Smooth muscle cell (in vitro differentiated cells): Measurements from ENCODE around the gene SYN1. TPM values are rescaled to one million over a fixed set of nuclear protein-coding genes. Genes with fewer than 3 reads are reported as not detected.

Experiments used
- DNase-seq: peaks from one replicate; lab custom pipeline; 2025; ENCODE audit not compliant: unreplicated experiment; lab: John Stamatoyannopoulos, UW
- H2AFZ ChIP-seq: fragments of 200-600 bp; sonication (generic); 2 replicates; pipeline ENCODE4 v1.6.0; 2016; ENCODE audit warnings: antibody characterized with exemption, low read depth, mild to moderate bottlenecking
- H3F3A ChIP-seq: fragments of 200-600 bp; sonication (generic); 2 replicates; pipeline ENCODE4 v1.6.0; 2017; ENCODE audit warnings: antibody characterized with exemption, low read depth
- H3K27ac ChIP-seq: fragments of 200-600 bp; sonication (generic); 2 replicates; pipeline ENCODE4 v1.5.1; 2016; ENCODE audit warnings: low read depth, mild to moderate bottlenecking
- H3K27me3 ChIP-seq: fragments of 200-600 bp; sonication (generic); 2 replicates; pipeline ENCODE4 v1.6.1; 2016; ENCODE audit warnings: low read depth, mild to moderate bottlenecking
- H3K36me3 ChIP-seq: fragments of 200-600 bp; sonication (generic); 2 replicates; pipeline ENCODE4 v1.5.1; 2016; ENCODE audit warnings: low read depth
- H3K4me1 ChIP-seq: fragments of 200-600 bp; sonication (generic); 2 replicates; pipeline ENCODE4 v1.5.1; 2016; ENCODE audit warnings: low read depth
- H3K4me2 ChIP-seq: fragments of 200-600 bp; sonication (generic); 2 replicates; pipeline ENCODE4 v1.6.0; 2016; ENCODE audit warnings: mild to moderate bottlenecking
- H3K4me3 ChIP-seq: fragments of 200-600 bp; sonication (generic); 2 replicates; pipeline ENCODE4 v1.5.1; 2016; ENCODE audit warnings: mild to moderate bottlenecking
- H3K79me2 ChIP-seq: fragments of 200-600 bp; sonication (generic); 2 replicates; pipeline ENCODE4 v1.6.0; 2016; ENCODE audit warnings: low read depth, mild to moderate bottlenecking
- H3K9ac ChIP-seq: fragments of 200-600 bp; sonication (generic); 2 replicates; pipeline ENCODE4 v1.6.0; 2016; ENCODE audit warnings: low read depth
- H3K9me3 ChIP-seq: fragments of 200-600 bp; sonication (generic); replicated peaks from 2 replicates; pipeline ENCODE4 v1.5.1; 2016; ENCODE audit warnings: low read depth
- H4K20me1 ChIP-seq: fragments of 200-600 bp; sonication (generic); 2 replicates; pipeline ENCODE4 v1.6.0; 2016; ENCODE audit warnings: low read depth
- WGBS: methylation state at CpG from one replicate; pipeline ENCODE4 v1.1.7; 2016; ENCODE audit warnings: low lambda C conversion rate; 5-methylcytosine and 5-hydroxymethylcytosine counted together
- polyA plus RNA-seq: library from polyadenylated mRNA; unstranded; fragments of >200 nt; fragmentation: Nextera tagmentation; extraction: Ambion mirVana; gene quantifications from 2 replicates; pipeline ENCODE4 v1.2.1, GENCODE V29; 2016
- total RNA-seq: library from RNA; depleted of rRNA; stranded (reverse); fragments of >200 nt; gene quantifications from 2 replicates; pipeline ENCODE4 v1.2.3, GENCODE V29; 2014
- TF ChIP-seq, protein P1 (sequence below): fragments of 200-600 bp; sonication (generic); IDR thresholded peaks from 2 replicates; pipeline ENCODE4 v1.5.1; 2017; ENCODE audit warnings: borderline replicate concordance, mild to moderate bottlenecking, antibody characterized with exemption; ENCODE audit not compliant: insufficient read depth, poor library complexity, severe bottlenecking

Gene SYN1
- total and polyA plus RNA-seq, 2 experiments from 2014 or later: 5.1 to 9.1 TPM

GRCh38 chrX:47581731-47582647 lies 37.7 kb downstream of the SYN1 start, which contains the start of gene TIMP1:
Gene TIMP1, plus strand, starts transcription at chrX:47582436. Its CDS starts 980 bp downstream, at chrX:47583416.
- Histone ChIP-seq H3K79me2 (peaks cover 17% of the 10 kb centered on the region), H3K4me3 (peak within 1 kb of the TSS; percentile 64), H3K9ac (peak within 1 kb of the TSS; percentile 74), H3K27me3 (no peaks in the 10 kb centered on the region), H3K9me3 (no peaks in the 10 kb centered on the region), H3K36me3 (no peaks in the 10 kb centered on the region), H2AFZ (no peak within 1 kb of the TSS), H3K27ac (peak within 1 kb of the TSS; percentile 76), H3K4me2 (peak within 1 kb of the TSS; percentile 86), H4K20me1 (peaks cover 29% of the 10 kb centered on the region), H3K4me1 (no peaks in the 10 kb centered on the region), H3F3A (no peaks in the 10 kb centered on the region)
- peak; percentile 49 for DNase-seq
- 53% methylated on average over 24 of the region's 28 CpGs for WGBS
- TF ChIP-seq, protein P1, sequence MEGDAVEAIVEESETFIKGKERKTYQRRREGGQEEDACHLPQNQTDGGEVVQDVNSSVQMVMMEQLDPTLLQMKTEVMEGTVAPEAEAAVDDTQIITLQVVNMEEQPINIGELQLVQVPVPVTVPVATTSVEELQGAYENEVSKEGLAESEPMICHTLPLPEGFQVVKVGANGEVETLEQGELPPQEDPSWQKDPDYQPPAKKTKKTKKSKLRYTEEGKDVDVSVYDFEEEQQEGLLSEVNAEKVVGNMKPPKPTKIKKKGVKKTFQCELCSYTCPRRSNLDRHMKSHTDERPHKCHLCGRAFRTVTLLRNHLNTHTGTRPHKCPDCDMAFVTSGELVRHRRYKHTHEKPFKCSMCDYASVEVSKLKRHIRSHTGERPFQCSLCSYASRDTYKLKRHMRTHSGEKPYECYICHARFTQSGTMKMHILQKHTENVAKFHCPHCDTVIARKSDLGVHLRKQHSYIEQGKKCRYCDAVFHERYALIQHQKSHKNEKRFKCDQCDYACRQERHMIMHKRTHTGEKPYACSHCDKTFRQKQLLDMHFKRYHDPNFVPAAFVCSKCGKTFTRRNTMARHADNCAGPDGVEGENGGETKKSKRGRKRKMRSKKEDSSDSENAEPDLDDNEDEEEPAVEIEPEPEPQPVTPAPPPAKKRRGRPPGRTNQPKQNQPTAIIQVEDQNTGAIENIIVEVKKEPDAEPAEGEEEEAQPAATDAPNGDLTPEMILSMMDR: no peak

- Histone ChIP-seq H4K20me1 (peaks cover 12% of the 10 kb centered on the region), H3F3A (no peaks in the 10 kb centered on the region), H3K27me3 (no peaks in the 10 kb centered on the region), H3K4me3 (no peak overlapping the region), H3K27ac (peak overlapping the region; percentile 56), H3K4me1 (no peaks in the 10 kb centered on the region), H2AFZ (no peak overlapping the region), H3K36me3 (no peaks in the 10 kb centered on the region), H3K9me3 (no peaks in the 10 kb centered on the region), H3K9ac (no peak overlapping the region), H3K79me2 (peaks cover 17% of the 10 kb centered on the region), H3K4me2 (no peak overlapping the region)
- 36% methylated on average over 9 of the region's 9 CpGs for WGBS
- TF ChIP-seq, protein P1: no peak
- no peak for DNase-seq
Observed at GRCh38 chrX:47579537-47579936, 40.1 kb downstream of the SYN1 start.

- Histone ChIP-seq H3K27ac (no peak overlapping the region), H4K20me1 (peaks cover 4% of the 10 kb centered on the region), H3K9ac (no peak overlapping the region), H2AFZ (no peak overlapping the region), H3K4me1 (no peaks in the 10 kb centered on the region), H3K36me3 (no peaks in the 10 kb centered on the region), H3K9me3 (no peaks in the 10 kb centered on the region), H3K4me3 (no peak overlapping the region), H3K79me2 (peaks cover 9% of the 10 kb centered on the region), H3K4me2 (no peak overlapping the region), H3K27me3 (no peaks in the 10 kb centered on the region), H3F3A (no peaks in the 10 kb centered on the region)
- no peak for DNase-seq
- TF ChIP-seq, protein P1: no peak
- 87% methylated on average over 12 of the region's 16 CpGs for WGBS
Observed at GRCh38 chrX:47578692-47579091, 41.0 kb downstream of the SYN1 start.

DNA sequence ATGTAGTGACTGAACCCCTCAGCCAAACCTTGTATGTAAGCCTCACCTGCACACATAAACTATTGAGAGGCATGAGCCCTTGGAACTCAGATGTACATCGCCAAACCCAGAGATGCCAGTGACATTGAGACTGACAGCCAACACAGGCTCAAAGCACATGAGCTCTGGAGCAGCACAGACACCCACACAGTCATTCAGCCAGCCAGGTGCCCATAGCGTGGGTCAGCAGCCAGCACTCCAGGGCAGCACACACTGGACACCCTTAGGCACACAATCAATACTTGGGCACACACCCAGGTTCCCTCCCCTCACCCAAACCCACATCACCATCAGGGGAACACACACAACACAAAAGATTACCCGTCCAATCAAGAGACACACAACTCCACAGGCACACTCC lies 41.8 kb downstream of the SYN1 start:
- no peaks in the 10 kb centered on the region for H3K4me1 ChIP-seq
- DNase-seq: no peak
- 75% methylated on average over 3 of the region's 3 CpGs for WGBS

More for the DNA sequence above, 41.8 kb downstream of the SYN1 start:
- no peak overlapping the region for H3K4me2 ChIP-seq
- no peak overlapping the region for H3K4me3 ChIP-seq
- TF ChIP-seq, protein P1: no peak
- H3K79me2 ChIP-seq: peaks cover under 1% of the 10 kb centered on the region
- no peaks in the 10 kb centered on the region for H3K9me3 ChIP-seq
- H3K27ac ChIP-seq: peak overlapping the region; percentile 15
- no peak overlapping the region for H2AFZ ChIP-seq
- no peaks in the 10 kb centered on the region for H3K27me3 ChIP-seq
- H3F3A ChIP-seq: no peaks in the 10 kb centered on the region
- H3K9ac ChIP-seq: no peak overlapping the region
- no peaks in the 10 kb centered on the region for H4K20me1 ChIP-seq
- no peaks in the 10 kb centered on the region for H3K36me3 ChIP-seq
